WTC11 (cell line): ENCODE measurements around the gene ATP7A. TPM values are rescaled to one million over a fixed set of nuclear protein-coding genes. Genes with fewer than 3 reads are reported as not detected.

Source experiments
- ATAC-seq: fragments of 200-7000 bp; cut with Tn5 transposase; 2 replicates; pipeline ENCODE4 v1.10.0; 2021; ENCODE audit warnings: mild to moderate bottlenecking, moderate library complexity
- CTCF ChIA-PET: fragments of 300-600 bp; sonication (Branson Sonifier 250); formaldehyde crosslinking; loops from one replicate; lab custom pipeline; 2021; ENCODE audit warnings: antibody characterized with exemption; lab: Charles Lee
- POLR2A ChIA-PET: fragments of 350-600 bp; sonication (Branson Sonifier 250); formaldehyde crosslinking; loops from one replicate; lab custom pipeline; 2021; ENCODE audit warnings: antibody characterized with exemption; lab: Charles Lee
- DNase-seq: peaks from one replicate; pipeline ENCODE4 v3.0.0; 2021; ENCODE audit warnings: low spot score
- H3K27ac Mint-ChIP-seq: 2 replicates; pipeline ENCODE4 v1.8.0; 2021; ENCODE audit warnings: mixed read lengths
- H3K27me3 Mint-ChIP-seq: 2 replicates; pipeline ENCODE4 v1.8.0; 2021; ENCODE audit warnings: low read depth, mild to moderate bottlenecking, moderate library complexity, mixed read lengths
- H3K36me3 Mint-ChIP-seq: 2 replicates; pipeline ENCODE4 v1.8.0; 2021; ENCODE audit warnings: mixed read lengths
- H3K4me1 Mint-ChIP-seq: 2 replicates; pipeline ENCODE4 v1.8.0; 2022; ENCODE audit warnings: mixed read lengths
- H3K4me3 Mint-ChIP-seq: 2 replicates; pipeline ENCODE4 v1.8.0; 2021; ENCODE audit warnings: mild to moderate bottlenecking, moderate library complexity, mixed read lengths
- H3K9me3 Mint-ChIP-seq: 2 replicates; pipeline ENCODE4 v1.8.0; 2021; ENCODE audit warnings: mixed read lengths
- ELF4 ChIP-seq: sonication (generic); formaldehyde crosslinking; IDR thresholded peaks from 2 replicates; pipeline ENCODE4 v1.8.1; 2022; ENCODE audit warnings: low read depth, mild to moderate bottlenecking, moderate library complexity, missing genetic modification reagents
- ESRRA ChIP-seq: sonication (generic); formaldehyde crosslinking; IDR thresholded peaks from 2 replicates; pipeline ENCODE4 v1.8.1; 2022; ENCODE audit warnings: mild to moderate bottlenecking, missing genetic modification reagents, borderline replicate concordance
- FOXJ3 ChIP-seq: sonication (generic); formaldehyde crosslinking; IDR thresholded peaks from 2 replicates; pipeline ENCODE4 v1.9.0; 2021; ENCODE audit warnings: missing genetic modification reagents, mild to moderate bottlenecking, borderline replicate concordance
- JAZF1 ChIP-seq: fragments of 250-450 bp; sonication (Bioruptor Pico); IDR thresholded peaks from 2 replicates; pipeline ENCODE4 v1.9.0; 2021; ENCODE audit warnings: moderate library complexity, mild to moderate bottlenecking, inconsistent platforms
- KAT7 ChIP-seq: sonication (generic); formaldehyde crosslinking; IDR thresholded peaks from 2 replicates; pipeline ENCODE4 v1.8.1; 2023; ENCODE audit warnings: missing genetic modification reagents, mild to moderate bottlenecking, borderline replicate concordance
- MXD4 ChIP-seq: fragments of 250-450 bp; sonication (Bioruptor Pico); IDR thresholded peaks from 2 replicates; pipeline ENCODE4 v1.8.0; 2021; ENCODE audit warnings: mild to moderate bottlenecking, moderate library complexity, borderline replicate concordance
- NR2C2 ChIP-seq: sonication (generic); formaldehyde crosslinking; IDR thresholded peaks from 2 replicates; pipeline ENCODE4 v1.8.0; 2022; ENCODE audit warnings: mild to moderate bottlenecking, missing genetic modification reagents
- NR3C1 ChIP-seq: sonication (generic); formaldehyde crosslinking; conservative IDR thresholded peaks from 2 replicates; pipeline ENCODE4 v1.8.1; 2023; ENCODE audit warnings: low read depth, mild to moderate bottlenecking, missing genetic modification reagents
- RORB ChIP-seq: fragments of 250-450 bp; sonication (Bioruptor Pico); IDR thresholded peaks from 2 replicates; pipeline ENCODE4 v1.9.0; 2021; ENCODE audit warnings: mild to moderate bottlenecking
- TCF7 ChIP-seq: sonication (generic); formaldehyde crosslinking; IDR thresholded peaks from 2 replicates; pipeline ENCODE4 v1.8.0; 2022; ENCODE audit warnings: mild to moderate bottlenecking, low read depth, missing genetic modification reagents, moderate library complexity
- ZNF423 ChIP-seq: fragments of 250-450 bp; sonication (Bioruptor Pico); IDR thresholded peaks from 2 replicates; pipeline ENCODE4 v2.1.2; 2022; ENCODE audit warnings: mild to moderate bottlenecking, moderate library complexity
- total RNA-seq: library from RNA; stranded (reverse); gene quantifications from 3 replicates; pipeline ENCODE4 v1.2.3, GENCODE V29; 2021
- TF ChIP-seq, protein P1 (sequence below): fragments of 250-450 bp; sonication (Bioruptor Pico); IDR thresholded peaks from 2 replicates; pipeline ENCODE4 v1.8.0; 2021; ENCODE audit warnings: mild to moderate bottlenecking
- TF ChIP-seq, protein P2 (sequence below): fragments of 250-450 bp; sonication (Bioruptor Pico); conservative IDR thresholded peaks from 2 replicates; pipeline ENCODE4 v1.9.0; 2021; ENCODE audit warnings: mild to moderate bottlenecking
- TF ChIP-seq, protein P3 (sequence below): sonication (generic); formaldehyde crosslinking; IDR thresholded peaks from 2 replicates; pipeline ENCODE4 v1.8.1; 2023; ENCODE audit warnings: mild to moderate bottlenecking, missing genetic modification reagents
- TF ChIP-seq, protein P4 (sequence below): sonication (generic); formaldehyde crosslinking; IDR thresholded peaks from 2 replicates; pipeline ENCODE4 v1.8.1; 2023; ENCODE audit warnings: mild to moderate bottlenecking, missing genetic modification reagents, moderate library complexity
- TF ChIP-seq, protein P5 (sequence below): fragments of 200-600 bp; IDR thresholded peaks from 2 replicates; pipeline ENCODE4 v1.8.0; 2022; ENCODE audit warnings: antibody characterized with exemption
- TF ChIP-seq, protein P6 (sequence below): sonication (generic); formaldehyde crosslinking; conservative IDR thresholded peaks from 2 replicates; pipeline ENCODE4 v1.8.1; 2023; ENCODE audit warnings: mild to moderate bottlenecking, low read depth, missing genetic modification reagents, moderate library complexity
- TF ChIP-seq, protein P7 (sequence below): sonication (generic); formaldehyde crosslinking; IDR thresholded peaks from 2 replicates; pipeline ENCODE4 v1.8.0; 2023; ENCODE audit warnings: mild to moderate bottlenecking, missing genetic modification reagents
- TF ChIP-seq, protein P8 (sequence below): sonication (generic); formaldehyde crosslinking; IDR thresholded peaks from 2 replicates; pipeline ENCODE4 v1.8.1; 2022; ENCODE audit warnings: mild to moderate bottlenecking, missing genetic modification reagents, moderate library complexity, borderline replicate concordance

The ATP7A gene
- total RNA-seq, 1 experiment from 2014 or later: 2.8 TPM

DNA sequence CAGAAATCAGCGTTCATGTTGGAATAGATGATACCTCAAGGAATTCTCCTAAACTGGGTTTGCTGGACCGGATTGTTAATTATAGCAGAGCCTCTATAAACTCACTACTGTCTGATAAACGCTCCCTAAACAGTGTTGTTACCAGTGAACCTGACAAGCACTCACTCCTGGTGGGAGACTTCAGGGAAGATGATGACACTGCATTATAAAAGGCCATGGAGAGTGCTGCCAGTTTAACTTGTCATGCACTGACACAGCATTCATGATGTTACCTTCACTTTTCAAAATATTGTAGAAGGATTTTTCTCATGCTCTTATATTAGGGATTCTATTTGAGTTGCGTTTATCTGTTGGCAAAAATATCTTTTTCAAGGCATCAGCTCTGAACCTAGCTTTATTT lies 135.9 kb downstream of the ATP7A start:
- ChIA-PET POLR2A (no interaction called here), CTCF (no interaction called here)
- ATAC-seq: no peak
- Mint-ChIP-seq H3K4me3 (no peak overlapping the region), H3K36me3 (peaks cover 5% of the 10 kb centered on the region; the same call in 1 of the 2 replicates), H3K4me1 (peaks cover 26% of the 10 kb centered on the region), H3K27me3 (no peaks in the 10 kb centered on the region), H3K27ac (no peak overlapping the region), H3K9me3 (no peaks in the 10 kb centered on the region)
- no peak for DNase-seq
- TF ChIP-seq, protein P1, sequence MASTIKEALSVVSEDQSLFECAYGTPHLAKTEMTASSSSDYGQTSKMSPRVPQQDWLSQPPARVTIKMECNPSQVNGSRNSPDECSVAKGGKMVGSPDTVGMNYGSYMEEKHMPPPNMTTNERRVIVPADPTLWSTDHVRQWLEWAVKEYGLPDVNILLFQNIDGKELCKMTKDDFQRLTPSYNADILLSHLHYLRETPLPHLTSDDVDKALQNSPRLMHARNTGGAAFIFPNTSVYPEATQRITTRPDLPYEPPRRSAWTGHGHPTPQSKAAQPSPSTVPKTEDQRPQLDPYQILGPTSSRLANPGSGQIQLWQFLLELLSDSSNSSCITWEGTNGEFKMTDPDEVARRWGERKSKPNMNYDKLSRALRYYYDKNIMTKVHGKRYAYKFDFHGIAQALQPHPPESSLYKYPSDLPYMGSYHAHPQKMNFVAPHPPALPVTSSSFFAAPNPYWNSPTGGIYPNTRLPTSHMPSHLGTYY: no peak
- no peak for TF ChIP-seq ELF4
- no peak for TF ChIP-seq NR2C2
- TF ChIP-seq, protein P2, sequence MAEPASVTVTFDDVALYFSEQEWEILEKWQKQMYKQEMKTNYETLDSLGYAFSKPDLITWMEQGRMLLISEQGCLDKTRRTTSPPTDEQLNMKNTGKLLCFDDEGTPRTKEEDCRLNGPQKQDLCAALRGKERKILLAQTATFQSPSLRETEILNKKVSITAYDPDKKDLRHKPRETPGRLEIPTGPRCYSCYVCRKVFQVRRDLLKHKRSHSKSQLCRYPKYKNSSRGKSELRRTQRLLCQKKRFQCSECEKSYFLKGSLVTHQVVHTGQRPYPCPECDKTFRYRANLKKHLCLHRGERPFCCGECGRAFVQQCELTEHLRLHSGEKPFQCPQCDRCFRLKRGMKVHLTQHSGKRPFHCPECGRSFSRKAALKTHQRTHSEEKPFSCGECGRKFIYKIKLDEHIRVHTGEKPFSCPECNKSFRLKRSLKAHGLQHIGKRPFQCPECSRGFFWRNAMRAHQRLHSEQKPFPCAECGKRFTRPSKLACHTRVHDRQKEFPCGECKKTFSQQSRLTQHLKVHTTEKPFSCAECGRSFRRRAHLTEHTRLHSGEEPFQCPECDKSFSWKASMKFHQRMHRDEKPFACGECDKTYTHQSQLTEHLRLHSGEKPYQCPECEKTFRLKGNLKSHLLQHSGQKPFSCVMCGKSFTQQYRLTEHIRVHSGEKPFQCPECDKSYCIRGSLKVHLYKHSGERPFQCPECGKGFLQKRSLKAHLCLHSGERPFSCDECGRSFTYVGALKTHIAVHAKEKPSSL (CRISPR knock-in tag): no peak
- TF ChIP-seq, protein P3, sequence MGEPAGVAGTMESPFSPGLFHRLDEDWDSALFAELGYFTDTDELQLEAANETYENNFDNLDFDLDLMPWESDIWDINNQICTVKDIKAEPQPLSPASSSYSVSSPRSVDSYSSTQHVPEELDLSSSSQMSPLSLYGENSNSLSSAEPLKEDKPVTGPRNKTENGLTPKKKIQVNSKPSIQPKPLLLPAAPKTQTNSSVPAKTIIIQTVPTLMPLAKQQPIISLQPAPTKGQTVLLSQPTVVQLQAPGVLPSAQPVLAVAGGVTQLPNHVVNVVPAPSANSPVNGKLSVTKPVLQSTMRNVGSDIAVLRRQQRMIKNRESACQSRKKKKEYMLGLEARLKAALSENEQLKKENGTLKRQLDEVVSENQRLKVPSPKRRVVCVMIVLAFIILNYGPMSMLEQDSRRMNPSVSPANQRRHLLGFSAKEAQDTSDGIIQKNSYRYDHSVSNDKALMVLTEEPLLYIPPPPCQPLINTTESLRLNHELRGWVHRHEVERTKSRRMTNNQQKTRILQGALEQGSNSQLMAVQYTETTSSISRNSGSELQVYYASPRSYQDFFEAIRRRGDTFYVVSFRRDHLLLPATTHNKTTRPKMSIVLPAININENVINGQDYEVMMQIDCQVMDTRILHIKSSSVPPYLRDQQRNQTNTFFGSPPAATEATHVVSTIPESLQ (CRISPR knock-in tag): no peak
- no peak for TF ChIP-seq RORB (CRISPR knock-in tag)
- TF ChIP-seq FOXJ3 (CRISPR knock-in tag): no peak
- TF ChIP-seq KAT7 (CRISPR knock-in tag): no peak
- TF ChIP-seq, protein P4, sequence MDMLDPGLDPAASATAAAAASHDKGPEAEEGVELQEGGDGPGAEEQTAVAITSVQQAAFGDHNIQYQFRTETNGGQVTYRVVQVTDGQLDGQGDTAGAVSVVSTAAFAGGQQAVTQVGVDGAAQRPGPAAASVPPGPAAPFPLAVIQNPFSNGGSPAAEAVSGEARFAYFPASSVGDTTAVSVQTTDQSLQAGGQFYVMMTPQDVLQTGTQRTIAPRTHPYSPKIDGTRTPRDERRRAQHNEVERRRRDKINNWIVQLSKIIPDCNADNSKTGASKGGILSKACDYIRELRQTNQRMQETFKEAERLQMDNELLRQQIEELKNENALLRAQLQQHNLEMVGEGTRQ (CRISPR knock-in tag): no peak
- no peak for TF ChIP-seq JAZF1 (CRISPR knock-in tag)
- TF ChIP-seq NR3C1 (CRISPR knock-in tag): no peak
- no peak for TF ChIP-seq ESRRA (CRISPR knock-in tag)
- TF ChIP-seq, protein P5, sequence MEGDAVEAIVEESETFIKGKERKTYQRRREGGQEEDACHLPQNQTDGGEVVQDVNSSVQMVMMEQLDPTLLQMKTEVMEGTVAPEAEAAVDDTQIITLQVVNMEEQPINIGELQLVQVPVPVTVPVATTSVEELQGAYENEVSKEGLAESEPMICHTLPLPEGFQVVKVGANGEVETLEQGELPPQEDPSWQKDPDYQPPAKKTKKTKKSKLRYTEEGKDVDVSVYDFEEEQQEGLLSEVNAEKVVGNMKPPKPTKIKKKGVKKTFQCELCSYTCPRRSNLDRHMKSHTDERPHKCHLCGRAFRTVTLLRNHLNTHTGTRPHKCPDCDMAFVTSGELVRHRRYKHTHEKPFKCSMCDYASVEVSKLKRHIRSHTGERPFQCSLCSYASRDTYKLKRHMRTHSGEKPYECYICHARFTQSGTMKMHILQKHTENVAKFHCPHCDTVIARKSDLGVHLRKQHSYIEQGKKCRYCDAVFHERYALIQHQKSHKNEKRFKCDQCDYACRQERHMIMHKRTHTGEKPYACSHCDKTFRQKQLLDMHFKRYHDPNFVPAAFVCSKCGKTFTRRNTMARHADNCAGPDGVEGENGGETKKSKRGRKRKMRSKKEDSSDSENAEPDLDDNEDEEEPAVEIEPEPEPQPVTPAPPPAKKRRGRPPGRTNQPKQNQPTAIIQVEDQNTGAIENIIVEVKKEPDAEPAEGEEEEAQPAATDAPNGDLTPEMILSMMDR: no peak
- TF ChIP-seq MXD4: no peak
- no peak for TF ChIP-seq TCF7 (CRISPR knock-in tag)

DNA sequence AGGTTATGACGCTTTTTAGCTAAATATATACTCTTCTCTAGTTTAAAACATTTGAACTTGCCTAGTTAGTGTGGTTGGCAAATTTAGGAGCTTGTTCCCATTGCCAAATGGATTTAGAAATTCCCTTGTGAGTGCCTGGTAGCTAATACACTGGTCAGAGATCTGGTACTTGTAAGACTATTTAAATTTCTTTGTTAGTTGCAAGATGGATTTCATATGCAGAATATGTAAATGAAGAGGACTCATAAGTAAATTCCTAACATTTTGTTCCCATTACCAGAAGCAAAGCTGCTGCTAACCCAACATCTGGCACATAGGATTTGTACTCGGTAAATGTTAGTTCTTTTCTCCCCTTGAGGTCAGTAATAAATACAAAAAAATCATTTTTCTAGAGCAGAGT lies 137.6 kb downstream of the ATP7A start:
- H3K4me1 Mint-ChIP-seq: peaks cover 26% of the 10 kb centered on the region
- peak overlapping the region; percentile 34 for H3K4me3 Mint-ChIP-seq
- ChIA-PET POLR2A (no interaction called here), CTCF (interaction anchor here (0.9 to 1.5 kb wide), 3 partner anchors 23 to 138 kb away, joined by 3 to 6 read pairs (median 3); partner anchors contain the start of gene ATP7A)
- DNase-seq (no peak), ATAC-seq (peak; percentile 55)
- H3K27me3 Mint-ChIP-seq: no peaks in the 10 kb centered on the region
- peak overlapping the region; percentile 96 for H3K27ac Mint-ChIP-seq
- peaks cover 16% of the 10 kb centered on the region for H3K36me3 Mint-ChIP-seq
- H3K9me3 Mint-ChIP-seq: peaks cover 13% of the 10 kb centered on the region
- TF ChIP-seq, protein P6, sequence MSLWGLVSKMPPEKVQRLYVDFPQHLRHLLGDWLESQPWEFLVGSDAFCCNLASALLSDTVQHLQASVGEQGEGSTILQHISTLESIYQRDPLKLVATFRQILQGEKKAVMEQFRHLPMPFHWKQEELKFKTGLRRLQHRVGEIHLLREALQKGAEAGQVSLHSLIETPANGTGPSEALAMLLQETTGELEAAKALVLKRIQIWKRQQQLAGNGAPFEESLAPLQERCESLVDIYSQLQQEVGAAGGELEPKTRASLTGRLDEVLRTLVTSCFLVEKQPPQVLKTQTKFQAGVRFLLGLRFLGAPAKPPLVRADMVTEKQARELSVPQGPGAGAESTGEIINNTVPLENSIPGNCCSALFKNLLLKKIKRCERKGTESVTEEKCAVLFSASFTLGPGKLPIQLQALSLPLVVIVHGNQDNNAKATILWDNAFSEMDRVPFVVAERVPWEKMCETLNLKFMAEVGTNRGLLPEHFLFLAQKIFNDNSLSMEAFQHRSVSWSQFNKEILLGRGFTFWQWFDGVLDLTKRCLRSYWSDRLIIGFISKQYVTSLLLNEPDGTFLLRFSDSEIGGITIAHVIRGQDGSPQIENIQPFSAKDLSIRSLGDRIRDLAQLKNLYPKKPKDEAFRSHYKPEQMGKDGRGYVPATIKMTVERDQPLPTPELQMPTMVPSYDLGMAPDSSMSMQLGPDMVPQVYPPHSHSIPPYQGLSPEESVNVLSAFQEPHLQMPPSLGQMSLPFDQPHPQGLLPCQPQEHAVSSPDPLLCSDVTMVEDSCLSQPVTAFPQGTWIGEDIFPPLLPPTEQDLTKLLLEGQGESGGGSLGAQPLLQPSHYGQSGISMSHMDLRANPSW (CRISPR knock-in tag): no peak
- TF ChIP-seq, protein P7, sequence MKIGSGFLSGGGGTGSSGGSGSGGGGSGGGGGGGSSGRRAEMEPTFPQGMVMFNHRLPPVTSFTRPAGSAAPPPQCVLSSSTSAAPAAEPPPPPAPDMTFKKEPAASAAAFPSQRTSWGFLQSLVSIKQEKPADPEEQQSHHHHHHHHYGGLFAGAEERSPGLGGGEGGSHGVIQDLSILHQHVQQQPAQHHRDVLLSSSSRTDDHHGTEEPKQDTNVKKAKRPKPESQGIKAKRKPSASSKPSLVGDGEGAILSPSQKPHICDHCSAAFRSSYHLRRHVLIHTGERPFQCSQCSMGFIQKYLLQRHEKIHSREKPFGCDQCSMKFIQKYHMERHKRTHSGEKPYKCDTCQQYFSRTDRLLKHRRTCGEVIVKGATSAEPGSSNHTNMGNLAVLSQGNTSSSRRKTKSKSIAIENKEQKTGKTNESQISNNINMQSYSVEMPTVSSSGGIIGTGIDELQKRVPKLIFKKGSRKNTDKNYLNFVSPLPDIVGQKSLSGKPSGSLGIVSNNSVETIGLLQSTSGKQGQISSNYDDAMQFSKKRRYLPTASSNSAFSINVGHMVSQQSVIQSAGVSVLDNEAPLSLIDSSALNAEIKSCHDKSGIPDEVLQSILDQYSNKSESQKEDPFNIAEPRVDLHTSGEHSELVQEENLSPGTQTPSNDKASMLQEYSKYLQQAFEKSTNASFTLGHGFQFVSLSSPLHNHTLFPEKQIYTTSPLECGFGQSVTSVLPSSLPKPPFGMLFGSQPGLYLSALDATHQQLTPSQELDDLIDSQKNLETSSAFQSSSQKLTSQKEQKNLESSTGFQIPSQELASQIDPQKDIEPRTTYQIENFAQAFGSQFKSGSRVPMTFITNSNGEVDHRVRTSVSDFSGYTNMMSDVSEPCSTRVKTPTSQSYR (CRISPR knock-in tag): no peak
- TF ChIP-seq, protein P8, sequence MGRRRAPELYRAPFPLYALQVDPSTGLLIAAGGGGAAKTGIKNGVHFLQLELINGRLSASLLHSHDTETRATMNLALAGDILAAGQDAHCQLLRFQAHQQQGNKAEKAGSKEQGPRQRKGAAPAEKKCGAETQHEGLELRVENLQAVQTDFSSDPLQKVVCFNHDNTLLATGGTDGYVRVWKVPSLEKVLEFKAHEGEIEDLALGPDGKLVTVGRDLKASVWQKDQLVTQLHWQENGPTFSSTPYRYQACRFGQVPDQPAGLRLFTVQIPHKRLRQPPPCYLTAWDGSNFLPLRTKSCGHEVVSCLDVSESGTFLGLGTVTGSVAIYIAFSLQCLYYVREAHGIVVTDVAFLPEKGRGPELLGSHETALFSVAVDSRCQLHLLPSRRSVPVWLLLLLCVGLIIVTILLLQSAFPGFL (CRISPR knock-in tag): no peak
- TF ChIP-seq NR2C2 (no peak), ZNF423 (CRISPR knock-in tag) (no peak)
